ENCODE results near the gene ATP8A2.

- TF ChIP-seq, protein P1, sequence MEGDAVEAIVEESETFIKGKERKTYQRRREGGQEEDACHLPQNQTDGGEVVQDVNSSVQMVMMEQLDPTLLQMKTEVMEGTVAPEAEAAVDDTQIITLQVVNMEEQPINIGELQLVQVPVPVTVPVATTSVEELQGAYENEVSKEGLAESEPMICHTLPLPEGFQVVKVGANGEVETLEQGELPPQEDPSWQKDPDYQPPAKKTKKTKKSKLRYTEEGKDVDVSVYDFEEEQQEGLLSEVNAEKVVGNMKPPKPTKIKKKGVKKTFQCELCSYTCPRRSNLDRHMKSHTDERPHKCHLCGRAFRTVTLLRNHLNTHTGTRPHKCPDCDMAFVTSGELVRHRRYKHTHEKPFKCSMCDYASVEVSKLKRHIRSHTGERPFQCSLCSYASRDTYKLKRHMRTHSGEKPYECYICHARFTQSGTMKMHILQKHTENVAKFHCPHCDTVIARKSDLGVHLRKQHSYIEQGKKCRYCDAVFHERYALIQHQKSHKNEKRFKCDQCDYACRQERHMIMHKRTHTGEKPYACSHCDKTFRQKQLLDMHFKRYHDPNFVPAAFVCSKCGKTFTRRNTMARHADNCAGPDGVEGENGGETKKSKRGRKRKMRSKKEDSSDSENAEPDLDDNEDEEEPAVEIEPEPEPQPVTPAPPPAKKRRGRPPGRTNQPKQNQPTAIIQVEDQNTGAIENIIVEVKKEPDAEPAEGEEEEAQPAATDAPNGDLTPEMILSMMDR (IDR thresholded peaks at IDR 0.05), result no peak
- no peak for TF ChIP-seq ZFX (IDR thresholded peaks at IDR 0.05; ENCODE audit: borderline replicate concordance)
Measured at GRCh38 chr13:25384758-25385410, 13.1 kb downstream of the ATP8A2 start.

Data from 22Rv1 (cell line).